GM23248 (cell line): Measurements from ENCODE around the gene HES3. TPM values are rescaled to one million over a fixed set of nuclear protein-coding genes. Genes with fewer than 3 reads are reported as not detected.

ENCODE experiments used
- DNase-seq: peaks from one replicate; pipeline ENCODE4 v3.0.0-alpha.2; 2015
- H2AFZ ChIP-seq: fragments of 200-600 bp; sonication (generic); 2 replicates; pipeline ENCODE4 v1.6.1; 2016; ENCODE audit warnings: antibody characterized with exemption
- H3F3A ChIP-seq: fragments of 200-600 bp; sonication (generic); 2 replicates; pipeline ENCODE4 v1.6.1; 2016; ENCODE audit warnings: mild to moderate bottlenecking, antibody characterized with exemption, mixed run types; ENCODE audit not compliant: insufficient read depth
- H3K27ac ChIP-seq: fragments of 200-600 bp; sonication (generic); 2 replicates; pipeline ENCODE4 v1.5.1; 2016; ENCODE audit warnings: mild to moderate bottlenecking
- H3K27me3 ChIP-seq: fragments of 200-600 bp; sonication (generic); replicated peaks from 2 replicates; pipeline ENCODE4 v1.6.1; 2016; ENCODE audit warnings: mild to moderate bottlenecking; ENCODE audit not compliant: insufficient read depth
- H3K36me3 ChIP-seq: fragments of 200-600 bp; sonication (generic); 2 replicates; pipeline ENCODE4 v1.6.1; 2016; ENCODE audit warnings: low read depth, mild to moderate bottlenecking
- H3K4me1 ChIP-seq: fragments of 200-600 bp; sonication (generic); 2 replicates; pipeline ENCODE4 v1.6.1; 2016; ENCODE audit warnings: mild to moderate bottlenecking; ENCODE audit not compliant: insufficient read depth
- H3K4me2 ChIP-seq: fragments of 200-600 bp; sonication (generic); one replicate; pipeline ENCODE4 v1.6.1; 2016; ENCODE audit warnings: mild to moderate bottlenecking; ENCODE audit not compliant: unreplicated experiment
- H3K4me3 ChIP-seq: fragments of 200-600 bp; sonication (generic); 2 replicates; pipeline ENCODE4 v1.5.1; 2016; ENCODE audit warnings: mild to moderate bottlenecking
- H3K79me2 ChIP-seq: fragments of 200-600 bp; sonication (generic); 2 replicates; pipeline ENCODE4 v1.6.1; 2016; ENCODE audit warnings: mild to moderate bottlenecking; ENCODE audit not compliant: insufficient read depth
- H3K9ac ChIP-seq: fragments of 200-600 bp; sonication (generic); 2 replicates; pipeline ENCODE4 v1.6.1; 2016; ENCODE audit warnings: mild to moderate bottlenecking
- H3K9me2 ChIP-seq: fragments of 200-600 bp; sonication (generic); 2 replicates; pipeline ENCODE4 v1.6.1; 2016; ENCODE audit warnings: mixed run types, mild to moderate bottlenecking, moderate library complexity; ENCODE audit not compliant: insufficient read depth
- H3K9me3 ChIP-seq: fragments of 200-600 bp; sonication (generic); one replicate; pipeline ENCODE4 v1.6.1; 2017; ENCODE audit warnings: low read depth
- H4K20me1 ChIP-seq: fragments of 200-600 bp; sonication (generic); 2 replicates; pipeline ENCODE4 v1.6.0; 2016; ENCODE audit not compliant: insufficient read depth
- EZH2 ChIP-seq: fragments of 200-600 bp; sonication (generic); IDR thresholded peaks from 2 replicates; pipeline ENCODE4 v1.6.1; 2018; ENCODE audit warnings: antibody characterized with exemption, mild to moderate bottlenecking; ENCODE audit not compliant: insufficient read depth, poor library complexity, severe bottlenecking
- EZH2phosphoT487 ChIP-seq: fragments of 200-600 bp; sonication (generic); IDR thresholded peaks from 2 replicates; pipeline ENCODE4 v1.6.1; 2018; ENCODE audit warnings: antibody characterized with exemption, moderate library complexity, mild to moderate bottlenecking, low read depth; ENCODE audit not compliant: insufficient read depth
- WGBS, 2 experiments: methylation state at CpG; one replicate each; pipeline ENCODE4 v1.1.6; 2015 to 2017; ENCODE audit warnings: low lambda C conversion rate in 2 of 2, low coverage in 1 of 2; ENCODE audit errors: missing lambda C conversion rate in 2 of 2; 5-methylcytosine and 5-hydroxymethylcytosine counted together
- in situ Hi-C: fragments of 300-500 bp; cut with MboI; formaldehyde crosslinking; loops from 2 replicates; pipeline ENCODE4 v1.15.0; 2020
- polyA plus RNA-seq: library from polyadenylated mRNA; unstranded; fragments of >200 nt; fragmentation: Nextera tagmentation; extraction: Ambion mirVana; gene quantifications from 2 replicates; pipeline ENCODE4 v1.2.1, GENCODE V29; 2016
- total RNA-seq: library from RNA; depleted of rRNA; stranded (reverse); fragments of >200 nt; shearing (Covaris generic); gene quantifications from 2 replicates; pipeline ENCODE4 v1.2.3, GENCODE V29; 2014

HES3 gene
- total and polyA plus RNA-seq, 2 experiments from 2014 or later, result not detected

- H4K20me1 ChIP-seq, result no peaks in the 10 kb centered on the region
- no peak overlapping the region for H3K9ac ChIP-seq
- no peaks in the 10 kb centered on the region for H3K36me3 ChIP-seq
- no peak overlapping the region for H3K4me3 ChIP-seq
- in situ Hi-C loops, result no loop called here
- H3K9me3 ChIP-seq, result no peaks in the 10 kb centered on the region
- peak; percentile 84 for DNase-seq
- H3K4me2 ChIP-seq, result no peak overlapping the region
- TF ChIP-seq EZH2phosphoT487 (no peak), EZH2 (no peak)
- H3K27ac ChIP-seq, result no peak overlapping the region
- 55 to 64% methylated on average over 12 of the region's 12 CpGs for WGBS, 2 experiments
- H3K79me2 ChIP-seq, result no peaks in the 10 kb centered on the region
- H3K9me2 ChIP-seq, result no peaks in the 10 kb centered on the region
- no peak overlapping the region for H2AFZ ChIP-seq
- peaks cover 25% of the 10 kb centered on the region for H3K4me1 ChIP-seq
- H3F3A ChIP-seq, result 0 out of 2 replicates have a peak, but pooled peaks cover 6% of the 10 kb centered on the region
- H3K27me3 ChIP-seq, result no peaks in the 10 kb centered on the region
Measured at GRCh38 chr1:6267686-6268322, 23.8 kb downstream of the HES3 start.

GRCh38 chr1:6268415-6268814 is 24.4 kb downstream of the HES3 start:
- in situ Hi-C loops, result no loop called here
- Histone ChIP-seq H4K20me1 (no peaks in the 10 kb centered on the region), H3F3A (0 out of 2 replicates have a peak, but pooled peaks cover 6% of the 10 kb centered on the region), H3K9ac (no peak overlapping the region), H3K4me3 (no peak overlapping the region), H3K9me2 (no peaks in the 10 kb centered on the region), H3K9me3 (no peaks in the 10 kb centered on the region), H3K27ac (no peak overlapping the region), H3K79me2 (no peaks in the 10 kb centered on the region), H2AFZ (no peak overlapping the region), H3K4me2 (no peak overlapping the region), H3K27me3 (no peaks in the 10 kb centered on the region), H3K4me1 (peaks cover 19% of the 10 kb centered on the region), H3K36me3 (no peaks in the 10 kb centered on the region)
- TF ChIP-seq EZH2 (no peak), EZH2phosphoT487 (no peak)
- no peak for DNase-seq
- WGBS, 2 experiments, result 86 to 90% methylated on average over 21 of the region's 21 CpGs

GRCh38 chr1:6269296-6269695 is 25.3 kb downstream of the HES3 start:
- H2AFZ ChIP-seq, result no peak overlapping the region
- no peak overlapping the region for H3K4me2 ChIP-seq
- no peak overlapping the region for H3K4me3 ChIP-seq
- peaks cover 17% of the 10 kb centered on the region for H3K4me1 ChIP-seq
- no peaks in the 10 kb centered on the region for H3K9me3 ChIP-seq
- in situ Hi-C loops, result no loop called here
- no peak for TF ChIP-seq EZH2phosphoT487
- TF ChIP-seq EZH2, result no peak
- no peak overlapping the region for H3K27ac ChIP-seq
- no peak for DNase-seq
- no peaks in the 10 kb centered on the region for H3K27me3 ChIP-seq
- no peaks in the 10 kb centered on the region for H3K79me2 ChIP-seq
- H3K9ac ChIP-seq, result no peak overlapping the region
- H4K20me1 ChIP-seq, result no peaks in the 10 kb centered on the region
- 0 out of 2 replicates have a peak, but pooled peaks cover 6% of the 10 kb centered on the region for H3F3A ChIP-seq
- WGBS, 2 experiments, result 91 to 92% methylated on average over 13 to 14 of the region's 14 CpGs
- H3K9me2 ChIP-seq, result no peaks in the 10 kb centered on the region
- H3K36me3 ChIP-seq, result no peaks in the 10 kb centered on the region

GRCh38 chr1:6269720-6270400 is 25.9 kb downstream of the HES3 start:
- H3K9me3 ChIP-seq, result no peaks in the 10 kb centered on the region
- peaks cover 17% of the 10 kb centered on the region for H3K4me1 ChIP-seq
- H3K4me3 ChIP-seq, result no peak overlapping the region
- 0 out of 2 replicates have a peak, but pooled peaks cover 6% of the 10 kb centered on the region for H3F3A ChIP-seq
- no peaks in the 10 kb centered on the region for H4K20me1 ChIP-seq
- no peaks in the 10 kb centered on the region for H3K9me2 ChIP-seq
- WGBS, 2 experiments, result 71 to 72% methylated on average over 22 of the region's 22 CpGs
- no peaks in the 10 kb centered on the region for H3K79me2 ChIP-seq
- H3K9ac ChIP-seq, result no peak overlapping the region
- DNase-seq, result no peak
- H3K27me3 ChIP-seq, result no peaks in the 10 kb centered on the region
- H3K4me2 ChIP-seq, result no peak overlapping the region
- H3K27ac ChIP-seq, result no peak overlapping the region
- H2AFZ ChIP-seq, result no peak overlapping the region
- no peak for TF ChIP-seq EZH2
- TF ChIP-seq EZH2phosphoT487, result no peak
- in situ Hi-C loops, result no loop called here
- H3K36me3 ChIP-seq, result no peaks in the 10 kb centered on the region
